Upper lobe of left lung (tissue), 6 donors: ENCODE data around the gene NME7. TPM values are rescaled to one million over a fixed set of nuclear protein-coding genes. Genes with fewer than 3 reads are reported as not detected.
"Not testable (repeated sequence)": the region's sequence is repeated elsewhere in the genome, so short reads cannot be mapped to it uniquely, and the experiment has no call there.

Source experiments
- ATAC-seq, 2 donors: fragments of 200-7000 bp; cut with Tn5 transposase; one replicate each; pipeline ENCODE4 v1.9.1; 2022; ENCODE audit warnings: mild to moderate bottlenecking in 2 of 2, moderate library complexity in 2 of 2; ENCODE audit not compliant: low FRiP score in 2 of 2
- DNase-seq, 2 donors: peaks; one replicate each; pipeline ENCODE4 v3.0.0-alpha.2; 2019 to 2020
- H3K27ac ChIP-seq, 4 donors: fragments of 200-600 bp; sonication (generic); one replicate each; pipeline ENCODE4 v1.5.1; 2016 to 2019
- H3K27me3 ChIP-seq, 4 donors: fragments of 200-600 bp; sonication (generic); one replicate each; pipeline ENCODE4 v1.5.1; 2017 to 2019
- H3K36me3 ChIP-seq, 4 donors: fragments of 200-600 bp; sonication (generic); one replicate each; pipeline ENCODE4 v1.5.1; 2016 to 2019
- H3K4me1 ChIP-seq, 4 donors: fragments of 200-600 bp; sonication (generic); one replicate each; pipeline ENCODE4 v1.5.1; 2018 to 2019
- H3K4me3 ChIP-seq, 4 donors: fragments of 200-600 bp; sonication (generic); one replicate each; pipeline ENCODE4 v1.5.1; 2017 to 2019; ENCODE audit warnings: mild to moderate bottlenecking in 2 of 4, moderate library complexity in 1 of 4
- H3K9me3 ChIP-seq, 4 donors: fragments of 200-600 bp; sonication (generic); one replicate each; pipeline ENCODE4 v1.5.1; 2018 to 2019
- CTCF ChIP-seq, 6 experiments: fragments of 450-650 bp in 4 of 6; fragments of 200-600 bp in 2 of 6; sonication (generic) in 2 of 6; IDR thresholded peaks; one replicate each; pipeline ENCODE4 v1.5.1; 2016 to 2019; ENCODE audit warnings: antibody characterized with exemption in 6 of 6
- EP300 ChIP-seq, 4 donors: sonication (generic); formaldehyde crosslinking; IDR thresholded peaks; one replicate each; pipeline ENCODE4 v1.5.1; 2017; ENCODE audit warnings: antibody characterized with exemption in 4 of 4, control low read depth in 2 of 4
- POLR2A ChIP-seq, 4 donors: fragments of 450-650 bp; IDR thresholded peaks; one replicate each; pipeline ENCODE4 v1.5.1; 2016 to 2017; ENCODE audit warnings: antibody characterized with exemption in 4 of 4, mild to moderate bottlenecking in 2 of 4
- POLR2AphosphoS5 ChIP-seq, 2 donors: sonication (generic); formaldehyde crosslinking; IDR thresholded peaks; one replicate each; pipeline ENCODE4 v1.5.1; 2017; ENCODE audit warnings: antibody characterized with exemption in 2 of 2
- WGBS, 2 donors: methylation state at CpG; one replicate each; pipeline ENCODE4 v1.1.5; 2017 to 2018; 5-methylcytosine and 5-hydroxymethylcytosine counted together
- total RNA-seq, 6 donors: library from RNA; depleted of rRNA in 4 of 6; stranded (reverse); fragments of >200 nt in 4 of 6; gene quantifications; one replicate each; pipeline versions ENCODE4 v1.1.0 to v1.2.1, GENCODE V29; 2016 to 2021
- donor health status: DM: no; HTN: no; CAD: no; lungs with moderate emphysema.
- donor health status: DM: no; HTN: yes; CAD: no; lungs with severe emphysema.

Gene NME7
- total RNA-seq, 6 donors from 2014 or later, result 9.8 to 24.1 (median 12.1) TPM

- Histone ChIP-seq H3K4me3 (no peak overlapping the region), H3K27ac (no peak overlapping the region), H3K27me3 (no peaks in the 10 kb centered on the region), H3K9me3 (no peaks in the 10 kb centered on the region), H3K4me1 (no peaks in the 10 kb centered on the region), H3K36me3 (no peaks in the 10 kb centered on the region)
- no peak for DNase-seq
- ATAC-seq, result no peak
- TF ChIP-seq EP300 (IDR thresholded peaks at IDR 0.05) (no peak), CTCF (IDR thresholded peaks at IDR 0.05) (no peak), POLR2A (IDR thresholded peaks at IDR 0.05) (no peak), POLR2AphosphoS5 (IDR thresholded peaks at IDR 0.05) (no peak)
- WGBS, 2 donors, result 22 to 28% methylated on average over 1 of the region's 1 CpG
Measured at GRCh38 chr1:169184812-169185211, 182.8 kb downstream of the NME7 start.

GRCh38 chr1:169180174-169180573, 187.4 kb downstream of the NME7 start:
- no peaks in the 10 kb centered on the region for H3K27me3 ChIP-seq
- H3K27ac ChIP-seq, result no peak overlapping the region
- no peak for DNase-seq
- H3K4me3 ChIP-seq, result no peak overlapping the region
- WGBS, 2 donors, result 92% methylated on average over 3 of the region's 3 CpGs
- no peaks in the 10 kb centered on the region for H3K4me1 ChIP-seq
- no peak for TF ChIP-seq POLR2AphosphoS5 (IDR thresholded peaks at IDR 0.05)
- no peak for TF ChIP-seq POLR2A (IDR thresholded peaks at IDR 0.05)
- TF ChIP-seq EP300 (IDR thresholded peaks at IDR 0.05), result no peak
- TF ChIP-seq CTCF (IDR thresholded peaks at IDR 0.05), result no peak
- ATAC-seq, result no peak
- no peaks in the 10 kb centered on the region for H3K36me3 ChIP-seq
- H3K9me3 ChIP-seq, result no peaks in the 10 kb centered on the region

- H3K4me3 ChIP-seq, H3K36me3 ChIP-seq, DNase-seq, H3K27ac ChIP-seq, H3K27me3 ChIP-seq, ATAC-seq, H3K9me3 ChIP-seq, H3K4me1 ChIP-seq: not testable (repeated sequence)
- 95% methylated on average over 3 of the region's 3 CpGs for WGBS, 2 donors
Measured at GRCh38 chr1:169179431-169179830, 188.2 kb downstream of the NME7 start.

GRCh38 chr1:169175461-169175860, 192.1 kb downstream of the NME7 start:
- DNase-seq, result no peak
- 79 to 80% methylated on average over 2 of the region's 2 CpGs for WGBS, 2 donors

GRCh38 chr1:169163059-169163458, 204.5 kb downstream of the NME7 start:
- no peaks in the 10 kb centered on the region for H3K36me3 ChIP-seq
- no peak overlapping the region for H3K27ac ChIP-seq
- no peak for TF ChIP-seq POLR2A (IDR thresholded peaks at IDR 0.05)
- no peak for TF ChIP-seq CTCF (IDR thresholded peaks at IDR 0.05)
- no peak for TF ChIP-seq EP300 (IDR thresholded peaks at IDR 0.05)
- TF ChIP-seq POLR2AphosphoS5 (IDR thresholded peaks at IDR 0.05), result no peak
- ATAC-seq, result no peak
- H3K9me3 ChIP-seq, result no peaks in the 10 kb centered on the region
- no peaks in the 10 kb centered on the region for H3K4me1 ChIP-seq
- H3K4me3 ChIP-seq, result no peak overlapping the region
- 70 to 81% methylated on average over 5 of the region's 5 CpGs for WGBS, 2 donors
- no peak for DNase-seq
- no peaks in the 10 kb centered on the region for H3K27me3 ChIP-seq

More at GRCh38 chr1:169175461-169175860, 192.1 kb downstream of the NME7 start:
- Histone ChIP-seq H3K27ac (no peak overlapping the region), H3K9me3 (no peaks in the 10 kb centered on the region), H3K27me3 (no peaks in the 10 kb centered on the region), H3K4me1 (no peaks in the 10 kb centered on the region), H3K4me3 (no peak overlapping the region), H3K36me3 (no peaks in the 10 kb centered on the region)
- ATAC-seq, result no peak
- TF ChIP-seq POLR2A (IDR thresholded peaks at IDR 0.05) (no peak), POLR2AphosphoS5 (IDR thresholded peaks at IDR 0.05) (no peak), EP300 (IDR thresholded peaks at IDR 0.05) (no peak), CTCF (IDR thresholded peaks at IDR 0.05) (no peak)
